ENCODE data around the gene LSAMP. TPM values are rescaled to one million over a fixed set of nuclear protein-coding genes. Genes with fewer than 3 reads are reported as not detected.

LSAMP gene
- total RNA-seq, 1 experiment from 2014 or later: 3.1 TPM

DNA sequence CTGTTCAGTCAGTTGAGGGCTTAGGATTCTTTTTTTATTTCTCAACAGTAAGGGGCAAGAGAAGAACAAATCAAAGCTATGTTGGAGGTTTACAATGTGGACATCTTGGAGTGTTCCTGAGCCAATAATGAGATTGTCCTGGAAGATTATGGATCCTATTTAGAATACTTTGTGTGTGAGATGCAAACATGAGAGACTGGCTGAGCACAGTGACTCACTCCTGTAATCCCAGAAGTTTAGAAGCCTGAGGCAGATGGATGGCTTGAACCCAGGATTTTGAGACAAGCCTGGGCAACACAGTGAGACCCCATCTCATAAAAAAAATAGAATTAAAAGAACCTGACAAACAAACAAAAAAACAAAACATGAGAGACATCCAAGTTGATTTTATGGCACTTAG, 470.3 kb downstream of the LSAMP start:
- Histone ChIP-seq H3K9me3 (ENCODE audit: control insufficient read depth, insufficient read depth, low read depth, low read length) (no peaks in the 10 kb centered on the region; the same call in 1 of the 2 replicates), H3K36me3 (ENCODE audit: control insufficient read depth, insufficient read depth, low read length) (no peaks in the 10 kb centered on the region), H3K27me3 (ENCODE audit: control insufficient read depth, insufficient read depth, low read length) (no peaks in the 10 kb centered on the region), H3K27ac (ENCODE audit: low read length) (no peak overlapping the region), H3K4me3 (ENCODE audit: low read depth in 2 of 2, low read length in 2 of 2) (no peak overlapping the region), H3K4me1 (ENCODE audit: control insufficient read depth, insufficient read depth, low read length) (no peaks in the 10 kb centered on the region)
- DNase-seq (ENCODE audit: low read depth, low spot score): no peak
- in situ Hi-C loops (cut with HindIII; ENCODE audit: low pct_unique_long_range_greater_than_20kb, low sequenced_read_pairs) (no loop called here), intact Hi-C loops (cut with micrococcal nuclease; ENCODE audit: unreplicated experiment) (no loop called here)
- BruUV-seq (replicated peaks): no TSS peak
- no peak for ATAC-seq
- POLR2A ChIA-PET: no interaction called here
- CTCF ChIA-PET: no interaction called here
- TF ChIP-seq, protein P1, sequence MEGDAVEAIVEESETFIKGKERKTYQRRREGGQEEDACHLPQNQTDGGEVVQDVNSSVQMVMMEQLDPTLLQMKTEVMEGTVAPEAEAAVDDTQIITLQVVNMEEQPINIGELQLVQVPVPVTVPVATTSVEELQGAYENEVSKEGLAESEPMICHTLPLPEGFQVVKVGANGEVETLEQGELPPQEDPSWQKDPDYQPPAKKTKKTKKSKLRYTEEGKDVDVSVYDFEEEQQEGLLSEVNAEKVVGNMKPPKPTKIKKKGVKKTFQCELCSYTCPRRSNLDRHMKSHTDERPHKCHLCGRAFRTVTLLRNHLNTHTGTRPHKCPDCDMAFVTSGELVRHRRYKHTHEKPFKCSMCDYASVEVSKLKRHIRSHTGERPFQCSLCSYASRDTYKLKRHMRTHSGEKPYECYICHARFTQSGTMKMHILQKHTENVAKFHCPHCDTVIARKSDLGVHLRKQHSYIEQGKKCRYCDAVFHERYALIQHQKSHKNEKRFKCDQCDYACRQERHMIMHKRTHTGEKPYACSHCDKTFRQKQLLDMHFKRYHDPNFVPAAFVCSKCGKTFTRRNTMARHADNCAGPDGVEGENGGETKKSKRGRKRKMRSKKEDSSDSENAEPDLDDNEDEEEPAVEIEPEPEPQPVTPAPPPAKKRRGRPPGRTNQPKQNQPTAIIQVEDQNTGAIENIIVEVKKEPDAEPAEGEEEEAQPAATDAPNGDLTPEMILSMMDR (IDR thresholded peaks at IDR 0.05): no peak
- TF ChIP-seq TCF7L2 (IDR thresholded peaks at IDR 0.05; ENCODE audit: low read depth, low read length) (no peak), POLR2AphosphoS5 (IDR thresholded peaks at IDR 0.05; ENCODE audit: low read depth, low read length) (no peak), SIN3A (IDR thresholded peaks at IDR 0.05; ENCODE audit: borderline replicate concordance, insufficient read depth, low read depth, low read length) (no peak)
- TF ChIP-seq, protein P2, sequence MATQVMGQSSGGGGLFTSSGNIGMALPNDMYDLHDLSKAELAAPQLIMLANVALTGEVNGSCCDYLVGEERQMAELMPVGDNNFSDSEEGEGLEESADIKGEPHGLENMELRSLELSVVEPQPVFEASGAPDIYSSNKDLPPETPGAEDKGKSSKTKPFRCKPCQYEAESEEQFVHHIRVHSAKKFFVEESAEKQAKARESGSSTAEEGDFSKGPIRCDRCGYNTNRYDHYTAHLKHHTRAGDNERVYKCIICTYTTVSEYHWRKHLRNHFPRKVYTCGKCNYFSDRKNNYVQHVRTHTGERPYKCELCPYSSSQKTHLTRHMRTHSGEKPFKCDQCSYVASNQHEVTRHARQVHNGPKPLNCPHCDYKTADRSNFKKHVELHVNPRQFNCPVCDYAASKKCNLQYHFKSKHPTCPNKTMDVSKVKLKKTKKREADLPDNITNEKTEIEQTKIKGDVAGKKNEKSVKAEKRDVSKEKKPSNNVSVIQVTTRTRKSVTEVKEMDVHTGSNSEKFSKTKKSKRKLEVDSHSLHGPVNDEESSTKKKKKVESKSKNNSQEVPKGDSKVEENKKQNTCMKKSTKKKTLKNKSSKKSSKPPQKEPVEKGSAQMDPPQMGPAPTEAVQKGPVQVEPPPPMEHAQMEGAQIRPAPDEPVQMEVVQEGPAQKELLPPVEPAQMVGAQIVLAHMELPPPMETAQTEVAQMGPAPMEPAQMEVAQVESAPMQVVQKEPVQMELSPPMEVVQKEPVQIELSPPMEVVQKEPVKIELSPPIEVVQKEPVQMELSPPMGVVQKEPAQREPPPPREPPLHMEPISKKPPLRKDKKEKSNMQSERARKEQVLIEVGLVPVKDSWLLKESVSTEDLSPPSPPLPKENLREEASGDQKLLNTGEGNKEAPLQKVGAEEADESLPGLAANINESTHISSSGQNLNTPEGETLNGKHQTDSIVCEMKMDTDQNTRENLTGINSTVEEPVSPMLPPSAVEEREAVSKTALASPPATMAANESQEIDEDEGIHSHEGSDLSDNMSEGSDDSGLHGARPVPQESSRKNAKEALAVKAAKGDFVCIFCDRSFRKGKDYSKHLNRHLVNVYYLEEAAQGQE (IDR thresholded peaks at IDR 0.05; ENCODE audit: insufficient read depth in 1 of 2, low read depth in 2 of 2, low read length in 1 of 2): no peak

DNA sequence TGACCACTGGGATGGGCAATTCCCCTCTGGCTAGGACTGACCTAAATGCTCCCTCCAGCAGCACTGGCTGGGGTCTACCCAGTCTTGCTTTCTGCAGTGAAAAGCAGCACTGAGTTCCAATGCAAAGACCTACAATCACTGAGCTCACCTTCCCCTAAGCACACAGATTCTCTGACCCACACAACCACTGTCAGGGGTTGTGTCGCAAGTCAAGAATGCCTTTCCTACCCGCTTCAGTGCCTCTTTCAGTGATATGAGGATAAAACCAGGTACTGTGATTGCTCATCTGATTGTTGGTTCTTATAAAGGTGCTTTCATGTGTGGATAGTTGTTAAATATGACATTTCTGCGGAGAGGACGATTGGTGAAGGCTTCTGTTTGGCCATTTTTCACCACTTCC, 476.4 kb downstream of the LSAMP start:
- intact Hi-C loops (cut with micrococcal nuclease; ENCODE audit: unreplicated experiment) (no loop called here), in situ Hi-C loops (cut with HindIII; ENCODE audit: low pct_unique_long_range_greater_than_20kb, low sequenced_read_pairs) (no loop called here)
- CTCF ChIA-PET: no interaction called here
- TF ChIP-seq SIN3A (IDR thresholded peaks at IDR 0.05; ENCODE audit: borderline replicate concordance, insufficient read depth, low read depth, low read length) (no peak), POLR2AphosphoS5 (IDR thresholded peaks at IDR 0.05; ENCODE audit: low read depth, low read length) (no peak), TCF7L2 (IDR thresholded peaks at IDR 0.05; ENCODE audit: low read depth, low read length) (no peak)
- TF ChIP-seq, protein P1 (IDR thresholded peaks at IDR 0.05): no peak
- TF ChIP-seq, protein P2 (IDR thresholded peaks at IDR 0.05; ENCODE audit: insufficient read depth in 1 of 2, low read depth in 2 of 2, low read length in 1 of 2): no peak
- H3K9me3 ChIP-seq (ENCODE audit: control insufficient read depth, insufficient read depth, low read depth, low read length): no peaks in the 10 kb centered on the region
- no peaks in the 10 kb centered on the region for H3K36me3 ChIP-seq (ENCODE audit: control insufficient read depth, insufficient read depth, low read length)
- BruUV-seq (replicated peaks): no TSS peak
- no peak overlapping the region for H3K4me3 ChIP-seq (ENCODE audit: low read depth in 2 of 2, low read length in 2 of 2)
- H3K4me1 ChIP-seq (ENCODE audit: control insufficient read depth, insufficient read depth, low read length): no peaks in the 10 kb centered on the region
- H3K27ac ChIP-seq (ENCODE audit: low read length): no peak overlapping the region
- ATAC-seq (no peak), DNase-seq (ENCODE audit: low read depth, low spot score) (no peak)
- H3K27me3 ChIP-seq (ENCODE audit: control insufficient read depth, insufficient read depth, low read length): no peaks in the 10 kb centered on the region
- POLR2A ChIA-PET: no interaction called here
